GM23248 (cell line): ENCODE results near the gene MAP2. TPM values are rescaled to one million over a fixed set of nuclear protein-coding genes. Genes with fewer than 3 reads are reported as not detected.

ENCODE experiments used
- DNase-seq: peaks from one replicate; pipeline ENCODE4 v3.0.0-alpha.2; 2015
- H2AFZ ChIP-seq: fragments of 200-600 bp; sonication (generic); 2 replicates; pipeline ENCODE4 v1.6.1; 2016; ENCODE audit warnings: antibody characterized with exemption
- H3F3A ChIP-seq: fragments of 200-600 bp; sonication (generic); 2 replicates; pipeline ENCODE4 v1.6.1; 2016; ENCODE audit warnings: mild to moderate bottlenecking, antibody characterized with exemption, mixed run types; ENCODE audit not compliant: insufficient read depth
- H3K27ac ChIP-seq: fragments of 200-600 bp; sonication (generic); 2 replicates; pipeline ENCODE4 v1.5.1; 2016; ENCODE audit warnings: mild to moderate bottlenecking
- H3K27me3 ChIP-seq: fragments of 200-600 bp; sonication (generic); replicated peaks from 2 replicates; pipeline ENCODE4 v1.6.1; 2016; ENCODE audit warnings: mild to moderate bottlenecking; ENCODE audit not compliant: insufficient read depth
- H3K36me3 ChIP-seq: fragments of 200-600 bp; sonication (generic); 2 replicates; pipeline ENCODE4 v1.6.1; 2016; ENCODE audit warnings: low read depth, mild to moderate bottlenecking
- H3K4me1 ChIP-seq: fragments of 200-600 bp; sonication (generic); 2 replicates; pipeline ENCODE4 v1.6.1; 2016; ENCODE audit warnings: mild to moderate bottlenecking; ENCODE audit not compliant: insufficient read depth
- H3K4me2 ChIP-seq: fragments of 200-600 bp; sonication (generic); one replicate; pipeline ENCODE4 v1.6.1; 2016; ENCODE audit warnings: mild to moderate bottlenecking; ENCODE audit not compliant: unreplicated experiment
- H3K4me3 ChIP-seq: fragments of 200-600 bp; sonication (generic); 2 replicates; pipeline ENCODE4 v1.5.1; 2016; ENCODE audit warnings: mild to moderate bottlenecking
- H3K79me2 ChIP-seq: fragments of 200-600 bp; sonication (generic); 2 replicates; pipeline ENCODE4 v1.6.1; 2016; ENCODE audit warnings: mild to moderate bottlenecking; ENCODE audit not compliant: insufficient read depth
- H3K9ac ChIP-seq: fragments of 200-600 bp; sonication (generic); 2 replicates; pipeline ENCODE4 v1.6.1; 2016; ENCODE audit warnings: mild to moderate bottlenecking
- H3K9me2 ChIP-seq: fragments of 200-600 bp; sonication (generic); 2 replicates; pipeline ENCODE4 v1.6.1; 2016; ENCODE audit warnings: mixed run types, mild to moderate bottlenecking, moderate library complexity; ENCODE audit not compliant: insufficient read depth
- H3K9me3 ChIP-seq: fragments of 200-600 bp; sonication (generic); one replicate; pipeline ENCODE4 v1.6.1; 2017; ENCODE audit warnings: low read depth
- H4K20me1 ChIP-seq: fragments of 200-600 bp; sonication (generic); 2 replicates; pipeline ENCODE4 v1.6.0; 2016; ENCODE audit not compliant: insufficient read depth
- EZH2 ChIP-seq: fragments of 200-600 bp; sonication (generic); IDR thresholded peaks from 2 replicates; pipeline ENCODE4 v1.6.1; 2018; ENCODE audit warnings: antibody characterized with exemption, mild to moderate bottlenecking; ENCODE audit not compliant: insufficient read depth, poor library complexity, severe bottlenecking
- EZH2phosphoT487 ChIP-seq: fragments of 200-600 bp; sonication (generic); IDR thresholded peaks from 2 replicates; pipeline ENCODE4 v1.6.1; 2018; ENCODE audit warnings: antibody characterized with exemption, moderate library complexity, mild to moderate bottlenecking, low read depth; ENCODE audit not compliant: insufficient read depth
- WGBS, 2 experiments: methylation state at CpG; one replicate each; pipeline ENCODE4 v1.1.6; 2015 to 2017; ENCODE audit warnings: low lambda C conversion rate in 2 of 2, low coverage in 1 of 2; ENCODE audit errors: missing lambda C conversion rate in 2 of 2; 5-methylcytosine and 5-hydroxymethylcytosine counted together
- in situ Hi-C: fragments of 300-500 bp; cut with MboI; formaldehyde crosslinking; loops from 2 replicates; pipeline ENCODE4 v1.15.0; 2020
- polyA plus RNA-seq: library from polyadenylated mRNA; unstranded; fragments of >200 nt; fragmentation: Nextera tagmentation; extraction: Ambion mirVana; gene quantifications from 2 replicates; pipeline ENCODE4 v1.2.1, GENCODE V29; 2016
- total RNA-seq: library from RNA; depleted of rRNA; stranded (reverse); fragments of >200 nt; shearing (Covaris generic); gene quantifications from 2 replicates; pipeline ENCODE4 v1.2.3, GENCODE V29; 2014

The MAP2 gene
- total and polyA plus RNA-seq, 2 experiments from 2014 or later, result 1.1 to 7.6 TPM

DNA sequence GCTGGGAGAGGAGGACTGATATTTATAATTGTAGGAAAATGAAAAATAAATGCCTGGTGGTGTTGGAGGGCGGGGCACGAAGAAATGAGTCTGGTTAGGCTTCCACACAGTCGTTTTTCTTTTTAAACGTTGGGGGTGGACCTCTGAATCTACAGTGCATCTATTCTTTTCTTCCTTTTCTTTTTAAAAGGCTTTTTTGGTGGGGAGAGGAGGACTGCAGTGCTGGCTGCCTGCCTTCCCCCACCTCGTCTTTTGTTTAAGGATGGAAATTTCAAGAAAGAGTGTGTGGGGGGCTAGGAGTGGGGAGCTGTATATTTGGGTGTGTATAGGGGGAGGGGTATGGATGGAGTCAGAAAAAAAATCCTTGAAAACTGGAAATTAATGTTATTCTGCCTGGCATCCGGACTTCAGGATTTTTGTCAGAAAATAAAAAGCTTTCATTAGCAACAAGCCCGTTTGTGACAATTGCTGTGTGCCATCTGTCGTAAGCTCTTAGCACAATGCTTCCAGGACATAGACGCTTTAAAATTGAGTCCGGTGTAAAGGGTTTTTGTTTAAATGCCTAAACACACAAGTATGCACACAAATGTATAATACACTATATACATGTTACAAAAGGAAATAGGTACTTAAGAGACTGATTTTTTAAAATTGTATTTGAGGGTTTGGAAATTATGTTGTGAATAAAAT is 1.1 kb downstream of the MAP2 start:
- Histone ChIP-seq H3K27me3 (no peaks in the 10 kb centered on the region), H2AFZ (peak overlapping the region; percentile 90), H3K4me3 (peak overlapping the region; percentile 82), H3K79me2 (no peaks in the 10 kb centered on the region), H3K9ac (no peak overlapping the region), H3K4me2 (peak overlapping the region; percentile 83), H3K9me3 (no peaks in the 10 kb centered on the region), H3K27ac (no peak overlapping the region), H3F3A (peaks cover 6% of the 10 kb centered on the region; the same call in 1 of the 2 replicates), H4K20me1 (no peaks in the 10 kb centered on the region), H3K9me2 (no peaks in the 10 kb centered on the region), H3K4me1 (no peaks in the 10 kb centered on the region), H3K36me3 (no peaks in the 10 kb centered on the region)
- in situ Hi-C loops, result loop anchor here (10.0 kb wide), 1 partner anchor 120 kb away; no protein-coding TSS in a partner anchor
- peak; percentile 41 for DNase-seq
- TF ChIP-seq EZH2 (no peak), EZH2phosphoT487 (no peak)
- WGBS, 2 experiments, result 2 to 3% methylated on average over 10 of the region's 10 CpGs

GRCh38 chr2:209425471-209426071 is 1.7 kb downstream of the MAP2 start:
- no peak overlapping the region for H3K9ac ChIP-seq
- peak overlapping the region; percentile 82 for H3K4me3 ChIP-seq
- no peaks in the 10 kb centered on the region for H3K36me3 ChIP-seq
- H3K4me1 ChIP-seq, result no peaks in the 10 kb centered on the region
- TF ChIP-seq EZH2 (no peak), EZH2phosphoT487 (no peak)
- peak; percentile 71 for DNase-seq
- no peaks in the 10 kb centered on the region for H3K9me2 ChIP-seq
- peaks cover 6% of the 10 kb centered on the region; the same call in 1 of the 2 replicates for H3F3A ChIP-seq
- no peaks in the 10 kb centered on the region for H3K27me3 ChIP-seq
- H3K9me3 ChIP-seq, result no peaks in the 10 kb centered on the region
- H3K79me2 ChIP-seq, result no peaks in the 10 kb centered on the region
- H3K4me2 ChIP-seq, result peak overlapping the region; percentile 83
- no peaks in the 10 kb centered on the region for H4K20me1 ChIP-seq
- 64 to 66% methylated on average over 2 of the region's 2 CpGs for WGBS, 2 experiments
- H2AFZ ChIP-seq, result peak overlapping the region; percentile 90
- in situ Hi-C loops, result loop anchor here (10.0 kb wide), 1 partner anchor 119 kb away; no protein-coding TSS in a partner anchor
- no peak overlapping the region for H3K27ac ChIP-seq

DNA sequence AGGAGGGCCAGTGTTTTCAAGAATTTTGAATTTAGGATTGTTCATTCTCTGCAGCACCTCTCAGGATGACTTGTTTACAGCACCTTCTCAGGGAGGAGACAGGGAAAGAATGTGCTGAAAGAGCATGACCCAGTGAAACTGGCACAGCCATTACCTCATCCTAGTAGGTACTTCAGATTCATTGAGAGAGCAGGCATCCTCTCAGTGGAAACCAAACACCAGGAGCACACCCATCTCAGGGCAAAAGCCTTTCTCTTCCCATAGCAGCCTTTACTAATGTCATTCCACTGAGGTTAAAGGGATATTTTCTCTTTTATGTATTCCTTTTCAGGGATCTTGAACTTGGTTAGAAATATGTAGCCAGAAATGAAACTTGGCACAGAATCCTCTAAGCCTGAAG is 2.6 kb downstream of the MAP2 start:
- in situ Hi-C loops, result loop anchor here (10.0 kb wide), 1 partner anchor 118 kb away; no protein-coding TSS in a partner anchor
- no peak overlapping the region for H3K9ac ChIP-seq
- DNase-seq, result no peak
- H2AFZ ChIP-seq, result no peak overlapping the region
- H3K4me1 ChIP-seq, result peaks cover 2% of the 10 kb centered on the region
- no peaks in the 10 kb centered on the region for H3K79me2 ChIP-seq
- H3K4me2 ChIP-seq, result no peak overlapping the region
- no peaks in the 10 kb centered on the region for H3K9me3 ChIP-seq
- no peaks in the 10 kb centered on the region for H4K20me1 ChIP-seq
- H3F3A ChIP-seq, result peaks cover 7% of the 10 kb centered on the region; the same call in 1 of the 2 replicates
- TF ChIP-seq EZH2phosphoT487, result no peak
- no peak for TF ChIP-seq EZH2
- H3K36me3 ChIP-seq, result no peaks in the 10 kb centered on the region
- H3K4me3 ChIP-seq, result no peak overlapping the region
- H3K27me3 ChIP-seq, result no peaks in the 10 kb centered on the region
- no peaks in the 10 kb centered on the region for H3K9me2 ChIP-seq
- no peak overlapping the region for H3K27ac ChIP-seq

GRCh38 chr2:209431701-209432100 is 7.9 kb downstream of the MAP2 start:
- H3K36me3 ChIP-seq, result no peaks in the 10 kb centered on the region
- in situ Hi-C loops, result no loop called here
- peaks cover 13% of the 10 kb centered on the region for H3F3A ChIP-seq
- no peaks in the 10 kb centered on the region for H3K9me2 ChIP-seq
- H3K9ac ChIP-seq, result no peak overlapping the region
- H3K79me2 ChIP-seq, result no peaks in the 10 kb centered on the region
- 7 to 10% methylated on average over 3 of the region's 3 CpGs for WGBS, 2 experiments
- peak overlapping the region; percentile 8; the same call in 1 of the 2 replicates for H2AFZ ChIP-seq
- no peaks in the 10 kb centered on the region for H3K9me3 ChIP-seq
- TF ChIP-seq EZH2phosphoT487 (no peak), EZH2 (no peak)
- peaks cover 15% of the 10 kb centered on the region for H3K4me1 ChIP-seq
- DNase-seq, result peak; percentile 73
- no peak overlapping the region for H3K27ac ChIP-seq
- no peaks in the 10 kb centered on the region for H3K27me3 ChIP-seq
- no peaks in the 10 kb centered on the region for H4K20me1 ChIP-seq
- H3K4me3 ChIP-seq, result no peak overlapping the region
- H3K4me2 ChIP-seq, result peak overlapping the region; percentile 4
